ENCODE measurements around the gene APOF. TPM values are rescaled to one million over a fixed set of nuclear protein-coding genes. Genes with fewer than 3 reads are reported as not detected.
A peak's percentile ranks its signal among the peaks of the same experiment; 100 is the strongest.

Gene APOF
- not detected for polyA plus RNA-seq (2013, experiment 1 of 2)
- polyA plus RNA-seq (2013, experiment 2 of 2) = not detected

DNA sequence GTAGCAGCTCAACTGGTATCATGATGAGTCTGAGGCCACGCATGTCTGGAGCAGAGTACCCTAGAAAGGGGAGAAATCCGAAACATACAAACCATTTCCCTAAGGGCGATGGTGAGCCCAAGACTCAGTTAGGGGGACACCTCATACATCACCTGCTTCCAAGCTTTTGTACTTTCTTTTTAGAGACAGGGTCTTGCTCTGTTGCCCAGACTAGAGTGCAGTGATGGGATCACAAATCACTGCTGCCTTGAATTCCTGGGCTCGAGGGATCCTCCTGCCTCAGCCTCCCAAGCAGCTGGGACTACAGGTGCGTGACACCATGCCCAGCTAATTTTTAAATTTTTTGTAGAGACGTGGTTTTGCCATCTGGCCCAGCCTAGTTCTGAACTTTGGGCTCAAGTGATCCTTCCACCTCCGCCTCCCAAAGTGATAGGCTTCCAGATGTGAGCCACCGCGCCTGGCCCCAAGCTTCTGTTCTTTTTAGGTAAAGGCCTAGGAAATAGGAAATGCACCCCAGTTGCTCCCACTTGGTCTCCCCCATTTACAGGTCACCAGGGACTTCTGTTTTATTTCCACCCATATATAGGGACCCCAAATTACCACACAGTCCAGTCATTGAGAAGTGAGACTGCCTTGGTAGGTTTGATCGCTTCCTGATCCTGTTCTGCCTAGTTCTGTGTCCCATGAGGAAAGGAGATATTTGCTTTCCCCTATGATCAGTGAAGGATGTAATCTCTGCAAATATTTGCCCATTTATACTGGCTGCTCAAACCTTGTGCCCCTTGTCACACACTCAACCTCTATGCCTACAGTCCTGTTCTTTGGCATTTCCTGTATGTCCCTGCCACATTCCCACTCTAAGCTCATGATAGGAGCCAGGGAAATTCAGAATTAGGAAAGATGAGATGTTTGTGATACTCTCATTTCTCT is at the start of gene APOF:
Gene APOF (minus strand): TSS at position 728 of the 930 bp plus-strand sequence. CDS start 112 bp downstream, at position 616.
- H2BK120ac ChIP-seq (ENCODE audit: low read depth, low read length) = no peak within 1 kb of the TSS
- H2BK5ac ChIP-seq (ENCODE audit: low read depth, low read length, poor library complexity, severe bottlenecking) = no peak within 1 kb of the TSS
- H4K8ac ChIP-seq (ENCODE audit: low read length) = no peak within 1 kb of the TSS
- H3K4ac ChIP-seq (ENCODE audit: low read depth in 1 of 2, low read length in 2 of 2) = no peak within 1 kb of the TSS
- H3K14ac ChIP-seq (ENCODE audit: low read length in 2 of 2) = no peak within 1 kb of the TSS
- no peak within 1 kb of the TSS for H2BK15ac ChIP-seq (ENCODE audit: low read depth, poor library complexity, severe bottlenecking)
- H3K4me2 ChIP-seq (ENCODE audit: low read length, poor library complexity, severe bottlenecking) = no peak within 1 kb of the TSS
- H3K27me3 ChIP-seq (ENCODE audit: control insufficient read depth in 1 of 2, insufficient read depth in 1 of 2, low read length in 2 of 2) = no peaks in the 10 kb centered on the region
- 89% methylated on average over 9 of the region's 10 CpGs for WGBS
- no peak within 1 kb of the TSS for H2AK5ac ChIP-seq (ENCODE audit: low read length, severe bottlenecking)
- no peaks in the 10 kb centered on the region for H3K9me3 ChIP-seq (ENCODE audit: control insufficient read depth, low read length)
- H3K4me3 ChIP-seq (ENCODE audit: insufficient read depth in 1 of 2, low read depth in 1 of 2, low read length in 2 of 2) = no peak within 1 kb of the TSS
- H3K18ac ChIP-seq (ENCODE audit: low read depth in 1 of 2, low read length in 2 of 2) = no peak within 1 kb of the TSS
- H3K23ac ChIP-seq (ENCODE audit: low read length in 2 of 2) = no peak within 1 kb of the TSS
- H3K9ac ChIP-seq (ENCODE audit: low read length) = no peak within 1 kb of the TSS
- H4K91ac ChIP-seq (ENCODE audit: low read length) = no peak within 1 kb of the TSS
- H3K27ac ChIP-seq (ENCODE audit: low read length, poor library complexity, severe bottlenecking) = no peak within 1 kb of the TSS
- peaks cover 0 to 6% of the 10 kb centered on the region in 2 experiments for H3K36me3 ChIP-seq (ENCODE audit: control insufficient read depth in 1 of 2, insufficient read depth in 2 of 2, low read depth in 1 of 2, low read length in 2 of 2)
- no peak within 1 kb of the TSS for H2BK12ac ChIP-seq (ENCODE audit: low read length in 2 of 2)
- H3K4me1 ChIP-seq (ENCODE audit: control insufficient read depth, insufficient read depth, low read depth, low read length) = peaks cover 2% of the 10 kb centered on the region
- no peaks in the 10 kb centered on the region for H3K79me1 ChIP-seq (replicated peaks; ENCODE audit: low read length, poor library complexity, severe bottlenecking)
- H2AFZ ChIP-seq (ENCODE audit: low read depth, low read length) = no peak within 1 kb of the TSS
- no peak for DNase-seq

DNA sequence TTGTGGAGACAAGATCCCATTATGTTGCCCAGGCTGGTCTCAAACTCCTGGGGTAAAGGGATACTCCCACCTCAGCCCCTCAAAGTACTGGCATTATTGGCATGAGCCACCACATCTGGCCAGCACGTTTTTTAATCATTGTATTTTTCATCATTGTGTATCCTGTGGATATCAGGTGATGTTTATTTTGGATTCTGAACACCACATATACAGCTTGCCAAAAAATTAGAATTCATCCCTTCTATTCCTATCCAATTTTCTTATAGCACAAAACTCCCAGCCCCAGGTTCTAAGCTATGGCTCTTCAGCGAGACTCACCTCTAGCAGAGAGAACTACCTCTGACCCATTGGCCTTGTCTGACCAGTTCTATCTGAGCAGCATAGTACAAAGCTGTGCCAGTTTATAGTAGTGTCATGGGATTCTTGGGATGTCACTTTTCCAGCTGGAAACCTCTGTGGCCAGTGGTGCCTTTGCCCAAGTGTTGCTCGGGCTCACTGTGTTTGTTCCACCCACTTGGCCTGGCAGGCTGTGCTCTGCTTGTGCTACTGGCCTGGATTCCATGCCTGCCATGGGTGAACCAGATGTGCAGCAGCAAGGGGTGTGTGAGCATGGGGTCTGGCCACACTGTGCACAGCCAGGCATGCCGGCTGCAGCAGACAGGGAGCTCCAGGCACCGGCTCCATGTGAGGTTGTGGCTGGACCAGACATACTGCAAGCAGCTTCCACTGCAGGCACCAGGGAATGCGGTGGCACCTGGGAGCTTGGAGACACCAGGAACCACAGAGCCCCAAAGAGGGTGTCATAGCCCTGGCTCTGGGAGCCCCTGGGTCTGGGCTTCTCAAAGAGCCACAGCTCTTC is 49.4 kb upstream of the APOF start:
- Histone ChIP-seq H4K8ac (ENCODE audit: low read length) (no peak overlapping the region), H3K14ac (ENCODE audit: low read length in 2 of 2) (no peak overlapping the region), H2BK12ac (ENCODE audit: low read length in 2 of 2) (no peak overlapping the region), H3K27me3 (ENCODE audit: control insufficient read depth in 1 of 2, insufficient read depth in 1 of 2, low read length in 2 of 2) (no peaks in the 10 kb centered on the region), H3K4me2 (ENCODE audit: low read length, poor library complexity, severe bottlenecking) (no peak overlapping the region), H2AFZ (ENCODE audit: low read depth, low read length) (no peak overlapping the region), H3K9ac (ENCODE audit: low read length) (no peak overlapping the region), H2BK15ac (ENCODE audit: low read depth, poor library complexity, severe bottlenecking) (peak overlapping the region; percentile 16), H3K4me1 (ENCODE audit: control insufficient read depth, insufficient read depth, low read depth, low read length) (no peaks in the 10 kb centered on the region), H3K36me3 (ENCODE audit: control insufficient read depth in 1 of 2, insufficient read depth in 2 of 2, low read depth in 1 of 2, low read length in 2 of 2) (peaks cover 0 to 13% of the 10 kb centered on the region in 2 experiments), H3K23ac (ENCODE audit: low read length in 2 of 2) (no peak overlapping the region), H3K27ac (ENCODE audit: low read length, poor library complexity, severe bottlenecking) (no peak overlapping the region), H4K91ac (ENCODE audit: low read length) (no peak overlapping the region), H3K4ac (ENCODE audit: low read depth in 1 of 2, low read length in 2 of 2) (no peak overlapping the region), H3K4me3 (ENCODE audit: insufficient read depth in 1 of 2, low read depth in 1 of 2, low read length in 2 of 2) (no peak overlapping the region), H3K79me1 (replicated peaks; ENCODE audit: low read length, poor library complexity, severe bottlenecking) (no peaks in the 10 kb centered on the region), H2BK5ac (ENCODE audit: low read depth, low read length, poor library complexity, severe bottlenecking) (no peak overlapping the region), H2BK120ac (ENCODE audit: low read depth, low read length) (no peak overlapping the region), H3K9me3 (ENCODE audit: control insufficient read depth, low read length) (no peaks in the 10 kb centered on the region), H3K18ac (ENCODE audit: low read depth in 1 of 2, low read length in 2 of 2) (no peak overlapping the region), H2AK5ac (ENCODE audit: low read length, severe bottlenecking) (no peak overlapping the region)
- DNase-seq = no peak
- 96% methylated on average over 5 of the region's 6 CpGs for WGBS

DNA sequence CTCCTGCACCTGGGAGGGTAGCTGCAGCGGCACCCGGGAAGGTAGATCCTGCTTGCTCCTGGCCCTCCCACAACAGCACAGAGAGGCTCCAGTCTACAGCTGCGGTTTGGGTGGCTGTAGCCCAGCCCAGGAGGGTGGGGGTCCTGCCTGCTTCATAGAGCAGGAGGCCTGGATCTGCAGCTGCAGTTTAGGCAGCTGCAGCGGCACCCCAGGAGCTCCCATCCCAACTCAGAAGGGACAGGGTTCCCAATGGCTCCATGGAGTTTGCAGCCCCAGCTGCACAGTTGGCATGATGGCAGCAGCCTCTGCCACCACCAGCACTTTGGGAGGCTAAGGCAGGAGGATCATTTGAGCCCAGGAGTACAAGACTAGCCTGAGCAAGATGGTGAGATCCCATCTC is 48.1 kb upstream of the APOF start:
- H3K9me3 ChIP-seq (ENCODE audit: control insufficient read depth, low read length) = no peaks in the 10 kb centered on the region
- no peaks in the 10 kb centered on the region for H3K27me3 ChIP-seq (ENCODE audit: control insufficient read depth in 1 of 2, insufficient read depth in 1 of 2, low read length in 2 of 2)
- H3K79me1 ChIP-seq (replicated peaks; ENCODE audit: low read length, poor library complexity, severe bottlenecking) = no peaks in the 10 kb centered on the region
- no peak overlapping the region for H4K8ac ChIP-seq (ENCODE audit: low read length)
- no peak overlapping the region for H2BK120ac ChIP-seq (ENCODE audit: low read depth, low read length)
- no peak overlapping the region for H2BK12ac ChIP-seq (ENCODE audit: low read length in 2 of 2)
- no peak overlapping the region for H3K18ac ChIP-seq (ENCODE audit: low read depth in 1 of 2, low read length in 2 of 2)
- no peak overlapping the region for H2BK5ac ChIP-seq (ENCODE audit: low read depth, low read length, poor library complexity, severe bottlenecking)
- no peak overlapping the region for H3K27ac ChIP-seq (ENCODE audit: low read length, poor library complexity, severe bottlenecking)
- no peak overlapping the region for H2AK5ac ChIP-seq (ENCODE audit: low read length, severe bottlenecking)
- DNase-seq = no peak
- H3K36me3 ChIP-seq (ENCODE audit: control insufficient read depth in 1 of 2, insufficient read depth in 2 of 2, low read depth in 1 of 2, low read length in 2 of 2) = peaks cover 0 to 13% of the 10 kb centered on the region in 2 experiments
- H3K4me2 ChIP-seq (ENCODE audit: low read length, poor library complexity, severe bottlenecking) = no peak overlapping the region
- H3K4ac ChIP-seq (ENCODE audit: low read depth in 1 of 2, low read length in 2 of 2) = no peak overlapping the region
- H3K14ac ChIP-seq (ENCODE audit: low read length in 2 of 2) = no peak overlapping the region
- peak overlapping the region; percentile 11 for H4K91ac ChIP-seq (ENCODE audit: low read length)
- no peak overlapping the region for H3K9ac ChIP-seq (ENCODE audit: low read length)
- WGBS = 94% methylated on average over 4 of the region's 4 CpGs
- no peaks in the 10 kb centered on the region for H3K4me1 ChIP-seq (ENCODE audit: control insufficient read depth, insufficient read depth, low read depth, low read length)
- no peak overlapping the region for H3K4me3 ChIP-seq (ENCODE audit: insufficient read depth in 1 of 2, low read depth in 1 of 2, low read length in 2 of 2)
- H2BK15ac ChIP-seq (ENCODE audit: low read depth, poor library complexity, severe bottlenecking) = no peak overlapping the region
- no peak overlapping the region for H3K23ac ChIP-seq (ENCODE audit: low read length in 2 of 2)
- H2AFZ ChIP-seq (ENCODE audit: low read depth, low read length) = no peak overlapping the region

Measured in mesenchymal stem cell (in vitro differentiated cells and primary cell).